ENCODE data around the gene IMPA2. TPM values are rescaled to one million over a fixed set of nuclear protein-coding genes. Genes with fewer than 3 reads are reported as not detected.
"Not testable (repeated sequence)": the region's sequence is repeated elsewhere in the genome, so short reads cannot be mapped to it uniquely, and the experiment has no call there.

IMPA2 gene
- total RNA-seq, 1 donor from 2014 or later = 61.0 TPM

DNA sequence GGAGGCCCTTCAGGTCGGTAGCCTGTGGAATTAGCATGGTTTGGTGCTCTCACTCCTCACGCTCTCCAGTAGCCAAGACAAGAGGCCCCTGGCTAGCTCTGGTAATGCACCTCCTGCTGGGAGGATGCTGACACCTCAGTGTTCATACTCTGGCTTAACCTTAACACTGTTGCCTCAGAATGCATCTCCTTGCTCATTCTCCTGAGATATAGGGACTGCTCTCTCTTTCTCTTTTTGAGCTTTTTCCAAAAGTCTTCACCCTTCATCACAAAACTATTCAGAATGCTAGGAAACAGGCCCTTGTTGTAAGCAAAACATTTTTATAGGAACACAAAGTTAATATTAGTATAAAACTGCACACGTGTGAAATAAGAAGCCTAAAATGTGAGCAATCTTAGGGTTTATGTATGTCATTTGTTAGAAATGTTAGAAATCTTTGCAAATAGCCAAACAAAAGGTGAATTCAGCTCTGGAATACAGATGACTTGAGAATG lies 17.3 kb upstream of the IMPA2 start:
- DNase-seq = no peak

DNA sequence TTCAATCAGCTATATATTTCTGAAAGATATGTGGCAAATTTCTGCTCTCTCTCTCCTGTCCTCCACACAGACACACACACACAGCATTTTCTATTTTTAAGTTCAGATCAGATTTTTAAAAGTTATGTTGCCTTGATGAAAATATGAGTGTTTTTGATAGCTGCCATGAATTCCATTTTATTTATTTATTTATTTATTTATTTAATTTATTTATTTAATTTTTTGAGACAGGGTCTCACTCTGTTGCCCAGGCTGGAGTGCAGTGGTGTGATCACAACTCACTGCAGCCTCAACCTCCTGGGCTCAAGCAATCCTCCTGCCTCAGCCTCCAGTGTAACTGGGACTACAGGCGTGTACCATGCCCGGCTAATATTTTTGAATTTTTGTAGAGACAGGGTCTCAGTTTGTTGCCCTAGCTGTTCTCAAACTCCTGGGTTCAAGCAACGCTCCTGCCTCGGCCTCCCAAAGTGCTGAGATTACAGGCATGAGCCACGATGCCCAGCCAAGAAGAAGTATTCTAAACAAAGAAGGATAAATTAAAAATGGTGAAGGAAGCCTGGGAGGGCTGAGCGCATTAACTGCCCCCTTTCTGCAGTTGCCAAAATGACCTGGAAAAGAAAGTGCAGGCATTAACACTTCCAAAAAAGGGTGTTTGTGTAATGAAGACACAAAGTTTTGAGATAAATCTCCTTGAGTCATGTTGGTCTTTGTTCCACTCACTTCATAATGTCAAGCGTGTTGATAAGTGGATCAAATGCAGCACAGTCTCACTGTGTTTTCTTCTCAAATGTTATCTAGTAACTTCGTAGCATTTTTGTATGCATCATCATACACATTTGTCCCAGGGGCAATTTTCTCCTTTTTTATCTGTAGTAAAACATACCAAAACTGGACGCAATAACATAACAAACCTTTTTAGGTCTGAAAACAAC lies 11.1 kb upstream of the IMPA2 start:
- DNase-seq = no peak

DNA sequence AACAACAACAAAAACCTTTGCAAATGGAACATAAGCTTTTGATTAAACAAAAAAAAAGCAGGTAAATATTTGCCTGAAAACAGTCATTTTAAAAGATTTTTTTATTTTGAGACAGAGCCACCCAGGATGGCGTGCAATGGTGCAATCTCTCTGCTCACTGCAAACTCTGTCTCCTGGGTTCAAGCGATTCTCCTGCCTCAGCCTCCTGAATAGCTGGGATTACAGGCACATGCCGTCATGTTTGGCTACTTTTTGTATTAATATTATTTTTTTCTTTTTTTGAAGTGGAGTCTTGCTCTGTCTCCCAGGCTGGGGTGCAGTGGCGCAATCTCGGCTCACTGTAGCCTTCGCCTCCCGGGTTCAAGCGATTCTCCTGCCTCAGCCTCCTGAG lies 10.5 kb upstream of the IMPA2 start:
- not testable (repeated sequence) for DNase-seq

DNA sequence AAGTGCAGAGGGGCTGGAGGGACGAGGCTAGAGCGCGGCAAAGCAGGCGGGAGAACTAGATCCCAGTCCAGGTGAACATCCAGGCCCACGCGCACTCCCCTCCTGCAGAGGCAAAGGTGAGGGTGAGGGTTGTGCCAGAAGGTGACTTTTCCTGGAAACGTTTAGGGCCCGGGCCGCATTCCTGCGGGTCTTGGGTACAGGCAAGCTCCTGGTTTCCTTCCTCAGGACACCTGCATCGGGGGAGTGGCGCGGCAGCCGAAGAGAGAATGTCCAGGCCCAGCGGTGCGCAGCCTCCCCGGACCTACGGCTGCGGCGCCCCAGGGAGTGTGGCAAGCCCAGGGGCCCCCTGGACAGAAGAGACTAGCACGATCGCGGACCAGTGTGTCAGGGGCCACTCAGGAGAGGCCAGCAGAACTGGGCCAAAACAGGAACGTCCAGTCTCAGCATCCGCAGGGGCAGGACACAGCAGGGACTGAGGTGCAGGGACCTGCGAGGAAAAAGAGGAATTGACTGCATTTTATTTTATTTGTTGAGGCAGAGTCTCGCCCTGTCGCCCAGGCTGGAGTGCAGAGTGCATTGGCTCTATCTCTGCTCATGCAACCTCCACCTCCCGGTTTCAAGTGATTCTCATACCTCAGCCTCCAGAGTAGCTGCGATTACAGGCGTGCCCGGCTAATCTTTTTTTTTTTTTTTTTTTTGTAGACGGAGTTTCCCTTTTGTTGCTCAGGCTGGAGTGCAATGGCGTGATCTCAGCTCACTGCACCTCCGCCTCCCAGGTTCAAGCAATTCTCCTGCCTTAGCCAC lies 8.7 kb upstream of the IMPA2 start:
- no peak for DNase-seq

DNA sequence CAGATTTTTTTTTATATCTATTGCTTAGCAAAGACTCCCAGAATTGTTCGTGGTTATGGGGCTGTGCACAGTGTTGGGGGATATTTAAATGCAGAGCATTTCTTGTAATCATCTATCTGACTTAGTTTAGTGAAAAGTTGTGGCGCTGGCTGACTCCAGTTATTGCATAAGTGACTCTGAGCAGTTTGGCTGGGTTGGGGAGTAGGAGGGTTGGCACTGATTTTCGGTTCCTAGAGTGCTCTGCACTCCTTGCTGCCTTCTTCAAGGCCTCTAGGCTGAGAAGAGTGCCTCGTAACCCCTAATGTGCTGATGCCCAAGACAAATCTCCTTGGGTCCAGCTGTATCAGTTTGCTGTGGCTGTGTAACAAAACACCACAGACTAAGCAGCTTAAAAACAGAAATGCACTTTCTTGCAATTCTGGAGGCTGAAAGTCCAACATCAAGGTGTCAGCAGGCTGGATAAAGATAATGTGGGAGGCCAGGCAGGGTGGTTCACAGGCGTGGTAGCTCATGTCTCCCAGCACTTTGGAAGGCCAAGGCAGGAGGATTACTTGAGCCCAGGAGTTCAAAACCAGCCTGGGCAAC lies 6.5 kb upstream of the IMPA2 start:
- no peak for DNase-seq

DNA sequence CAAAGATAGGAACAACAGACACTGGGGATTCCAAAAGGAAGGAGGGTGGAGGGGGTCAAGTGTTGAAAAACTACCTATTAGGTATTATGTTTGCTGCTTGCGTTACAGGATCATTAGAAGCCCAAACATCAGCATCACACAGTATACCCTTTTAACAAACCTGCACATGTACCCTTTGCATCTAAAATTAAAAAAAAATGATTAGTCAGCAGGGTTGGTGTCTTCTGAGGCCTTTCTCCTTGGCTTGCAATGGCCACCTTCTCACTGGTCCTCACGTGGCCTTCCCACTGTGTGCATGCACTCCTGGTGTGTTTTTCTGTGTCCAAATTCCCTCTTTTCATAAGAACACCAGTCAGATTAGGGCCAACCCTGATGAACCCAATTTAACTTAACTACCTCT lies 5.6 kb upstream of the IMPA2 start:
- DNase-seq = no peak

DNA sequence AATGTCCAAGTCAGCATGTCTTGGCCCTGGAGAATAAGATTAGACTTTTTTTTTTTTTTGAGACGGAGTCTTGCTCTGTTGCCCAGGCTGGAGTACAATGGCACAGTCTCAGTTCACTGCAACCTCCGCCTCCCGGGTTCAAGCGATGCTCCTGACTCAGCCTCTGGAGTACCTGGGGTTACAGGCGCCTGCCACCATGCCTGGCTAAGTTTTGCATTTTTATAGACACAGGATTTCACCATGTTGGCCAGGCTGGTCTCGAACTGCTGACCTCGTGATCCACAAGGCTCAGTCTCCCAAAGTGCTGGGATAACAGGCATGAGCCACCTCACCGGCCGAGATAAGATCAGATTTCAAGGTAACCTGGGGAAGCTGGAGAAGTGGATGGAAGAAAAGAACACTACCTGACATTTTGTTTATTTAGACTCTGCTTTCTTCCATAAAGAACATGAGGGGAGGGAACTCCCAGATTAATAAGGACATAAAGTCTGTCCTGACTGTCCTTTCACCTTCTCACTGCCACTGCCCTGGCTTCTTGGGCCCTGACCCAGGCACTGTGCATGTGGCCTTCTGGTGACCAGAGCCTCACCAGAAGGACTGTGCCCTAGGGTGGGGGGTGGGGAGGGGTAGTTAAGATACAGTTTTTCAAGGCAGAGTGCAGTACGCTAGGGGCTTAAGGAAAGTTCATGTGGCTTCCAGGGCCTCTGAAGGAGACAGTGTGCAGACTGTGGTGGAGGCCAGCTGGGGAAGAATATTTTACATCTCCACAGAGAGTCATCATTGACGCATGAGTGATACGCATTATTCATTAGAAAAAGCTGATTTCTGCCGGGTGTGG lies 4.8 kb upstream of the IMPA2 start:
- peak; percentile 91 for DNase-seq

DNA sequence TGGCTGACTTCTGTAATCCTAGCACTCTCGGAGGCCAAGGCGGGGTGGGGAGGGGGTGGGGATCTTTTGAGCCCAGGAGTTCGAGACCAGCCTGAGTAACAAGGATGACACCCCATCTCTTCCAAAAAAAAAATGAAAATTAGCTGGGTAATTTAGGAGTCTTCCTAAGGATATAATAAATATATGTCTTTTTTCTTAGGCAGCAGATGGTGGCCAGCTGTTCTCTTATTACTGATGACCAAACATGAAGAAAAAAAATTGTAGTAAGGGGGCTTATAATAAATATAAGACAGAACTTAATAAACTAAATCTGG lies 4.2 kb upstream of the IMPA2 start:
- DNase-seq = no peak

DNA sequence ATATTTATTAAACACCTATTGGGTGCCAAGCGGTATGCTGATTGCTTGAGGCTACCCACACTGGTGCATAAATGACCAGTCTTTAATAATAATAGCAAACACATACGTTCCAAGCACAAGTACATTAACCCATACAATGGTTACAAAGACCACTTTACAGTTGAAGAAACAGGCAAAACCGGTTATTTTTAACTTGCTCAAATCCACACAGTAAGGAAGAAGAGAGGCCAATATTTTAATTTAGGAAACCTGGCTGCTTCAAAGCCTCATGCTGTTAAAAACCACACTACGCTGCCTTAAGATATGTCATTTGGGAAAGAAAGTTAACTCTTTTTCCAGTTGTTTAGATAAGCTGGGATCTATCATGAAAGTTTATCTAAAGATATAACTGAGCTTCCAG lies 2.4 kb upstream of the IMPA2 start:
- no peak for DNase-seq

DNA sequence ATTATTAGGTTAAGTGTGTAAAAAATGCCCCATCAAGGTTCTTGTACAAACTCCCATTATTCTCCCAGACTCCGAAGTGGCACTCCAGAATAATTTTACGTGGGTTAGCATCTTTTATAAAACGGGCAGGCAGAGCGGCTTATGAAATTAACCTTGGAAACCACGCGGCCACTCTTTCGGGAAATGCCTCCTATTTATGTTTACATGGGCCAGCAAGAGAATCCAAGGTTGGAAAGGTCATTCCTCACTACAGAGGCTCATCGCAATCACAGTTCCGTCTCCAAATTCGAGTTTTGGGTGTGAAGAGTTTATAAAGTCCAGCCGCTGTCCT lies 1.2 kb upstream of the IMPA2 start:
- DNase-seq = no peak

DNA sequence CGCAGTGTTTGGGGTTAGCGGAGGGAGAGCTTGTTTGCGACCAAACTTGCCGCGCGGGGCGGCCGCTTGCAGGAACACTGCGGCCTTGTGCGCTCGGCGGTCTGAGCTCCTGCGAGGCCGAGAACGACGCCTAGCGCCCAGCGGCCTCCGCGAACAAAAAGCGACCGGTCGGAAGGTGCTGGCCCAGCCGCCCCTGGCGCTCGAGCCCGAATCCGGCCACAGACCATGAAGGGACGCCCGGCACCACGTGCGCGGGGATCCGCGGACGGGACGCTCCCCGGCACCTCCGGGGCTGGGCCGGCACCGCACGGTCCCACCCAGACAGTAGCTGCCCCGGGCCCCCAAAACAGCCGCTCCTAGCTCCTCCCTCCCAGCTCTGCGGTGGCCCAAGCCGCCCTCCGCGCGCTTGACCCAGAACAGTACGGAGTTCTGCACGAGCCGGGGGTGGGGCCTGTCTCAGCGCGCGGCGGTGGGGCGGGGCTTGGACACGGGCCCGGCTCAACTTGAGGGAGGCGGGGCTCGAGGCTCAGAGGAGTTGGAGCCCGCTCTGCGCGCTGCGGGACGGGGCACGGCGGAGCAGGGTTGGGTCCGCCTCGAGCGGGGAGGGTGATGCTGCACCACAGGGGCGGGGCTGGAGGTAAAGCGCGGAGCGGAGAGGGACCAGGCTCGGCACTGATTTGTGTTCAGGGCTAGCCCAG lies 664 bp upstream of the IMPA2 start:
- peak; percentile 98 for DNase-seq

DNA sequence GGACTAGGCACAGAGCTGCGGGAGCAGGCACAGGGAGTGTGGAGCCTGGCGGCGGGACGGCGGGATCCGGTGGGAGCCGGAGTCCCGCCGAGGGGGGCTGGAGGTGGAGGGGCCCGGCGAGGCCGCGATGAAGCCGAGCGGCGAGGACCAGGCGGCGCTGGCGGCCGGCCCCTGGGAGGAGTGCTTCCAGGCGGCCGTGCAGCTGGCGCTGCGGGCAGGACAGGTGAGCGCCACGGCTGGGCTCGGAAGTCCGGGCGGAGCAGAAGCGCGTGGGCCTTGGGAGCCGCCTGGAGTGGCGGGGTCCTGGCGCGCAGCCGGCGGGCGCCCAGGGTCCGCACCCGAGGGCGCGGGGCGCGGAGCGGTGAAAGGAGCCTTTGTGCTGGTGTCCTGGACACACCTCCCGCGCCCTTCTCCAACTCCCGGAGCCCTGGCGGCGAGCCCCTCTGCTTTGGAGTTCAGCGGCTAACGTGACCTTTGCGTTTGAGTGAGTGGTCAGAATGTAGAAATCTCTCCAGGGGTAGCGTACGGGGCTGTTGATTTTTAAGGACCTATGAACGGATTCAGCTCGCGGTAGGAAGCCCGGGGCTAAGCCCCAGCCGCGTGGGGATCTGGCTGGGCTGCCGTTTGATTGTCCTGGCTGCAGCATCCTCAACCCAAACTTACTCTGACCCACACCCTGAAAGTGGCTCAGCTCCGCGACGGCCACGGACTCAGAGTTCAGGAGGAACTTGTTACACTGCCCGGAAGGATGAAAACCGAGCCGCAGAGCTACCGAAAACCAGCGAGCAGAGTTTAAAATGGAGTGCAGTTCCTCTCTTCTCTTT lies 448 bp downstream of the IMPA2 start:
- DNase-seq = no peak

DNA sequence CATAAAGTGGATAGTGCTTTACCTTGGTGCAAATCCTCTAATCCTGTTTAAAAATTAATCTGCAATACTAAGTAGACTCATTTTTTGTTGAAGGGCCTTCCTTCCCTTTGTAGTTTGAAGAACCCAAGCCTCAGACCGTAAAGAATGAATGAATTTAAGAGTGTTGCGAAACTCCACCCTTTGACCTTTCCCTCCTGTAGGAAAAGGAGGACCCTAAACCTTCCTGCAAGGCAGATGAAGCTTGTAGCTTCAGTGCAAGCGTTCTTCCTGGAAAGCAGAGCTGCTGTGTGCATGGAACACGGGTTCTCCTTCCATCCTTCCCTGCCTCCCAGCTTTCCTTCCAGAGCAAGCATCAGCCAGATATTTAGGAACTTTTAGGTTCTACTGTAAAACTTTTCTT lies 1.7 kb downstream of the IMPA2 start:
- no peak for DNase-seq

DNA sequence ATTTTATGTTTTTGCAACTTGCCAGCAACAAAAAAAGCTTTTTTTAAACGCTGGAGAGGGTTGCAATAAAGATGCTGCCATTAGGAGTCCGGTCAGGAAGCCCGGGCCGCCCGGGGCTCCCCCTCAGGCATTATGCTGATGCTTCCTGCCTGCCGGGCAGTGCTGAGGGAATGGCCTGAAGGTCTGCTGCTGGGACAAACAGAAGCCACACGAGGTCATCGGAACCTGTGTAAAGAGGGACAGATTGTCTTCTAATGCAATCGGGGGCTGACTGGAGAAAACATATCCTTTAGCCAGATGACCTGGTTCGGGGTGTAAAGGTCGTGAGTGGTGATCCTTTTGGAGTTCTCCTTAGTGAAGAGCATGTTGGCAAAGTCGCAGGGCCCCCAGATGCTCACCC lies 2.3 kb downstream of the IMPA2 start:
- no peak for DNase-seq

DNA sequence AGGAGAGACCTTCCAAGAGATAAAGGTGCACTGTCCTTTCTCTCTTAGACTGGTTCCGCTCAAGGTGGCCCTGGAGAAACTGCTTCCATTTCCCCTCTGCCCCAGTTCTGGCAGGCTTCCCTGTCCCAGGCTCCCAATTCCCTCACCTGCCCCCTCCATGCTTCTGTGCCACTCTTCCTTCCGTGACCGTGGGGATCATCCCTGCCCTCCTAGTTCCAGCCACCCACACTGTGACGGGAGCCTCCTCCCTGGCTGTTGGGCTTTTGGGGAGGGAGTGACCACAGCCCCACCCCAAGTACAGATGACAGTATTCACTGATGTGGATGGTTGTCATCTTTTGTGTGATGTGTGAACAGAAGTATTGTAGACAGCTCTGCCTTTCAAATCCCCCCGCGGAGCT lies 2.8 kb downstream of the IMPA2 start:
- no peak for DNase-seq

DNA sequence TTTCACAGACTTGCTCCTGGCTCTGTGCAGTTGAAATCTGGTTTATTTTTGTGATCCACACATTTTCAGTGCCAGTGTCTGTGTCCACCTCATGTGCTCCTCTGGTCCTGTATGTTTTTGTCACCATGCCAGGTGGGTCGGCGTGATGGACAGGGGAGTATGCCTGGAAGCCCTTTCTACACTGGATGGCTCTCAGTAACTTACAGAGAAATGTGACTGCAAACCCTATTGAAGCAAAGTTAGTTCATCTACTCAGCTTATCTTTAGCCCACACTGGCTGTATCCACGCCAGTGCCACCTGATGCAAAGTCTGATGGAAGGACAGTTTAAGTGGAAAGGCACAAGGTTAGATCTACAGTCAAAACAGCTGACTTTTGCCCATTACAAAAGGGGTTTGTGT lies 4.3 kb downstream of the IMPA2 start:
- no peak for DNase-seq

DNA sequence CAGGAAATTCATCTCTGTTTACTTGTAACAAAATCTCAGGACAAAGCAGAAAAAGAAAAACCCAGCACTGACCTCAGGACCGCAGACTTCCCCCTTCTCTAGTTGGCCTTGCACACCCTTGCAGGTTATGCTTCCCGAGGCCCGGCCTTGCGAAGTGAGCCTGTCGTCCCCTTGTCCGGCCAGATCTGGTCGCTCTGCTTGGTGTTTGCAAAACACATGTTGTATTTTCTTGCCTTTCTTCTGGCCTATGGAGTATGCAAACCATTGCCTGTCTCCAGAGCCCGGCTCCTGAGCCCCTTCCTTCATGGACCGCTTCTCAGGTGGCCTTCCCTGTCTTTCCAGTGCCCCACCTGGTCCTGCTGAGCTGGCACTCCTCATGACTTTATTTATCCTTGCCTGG lies 4.8 kb downstream of the IMPA2 start:
- no peak for DNase-seq

DNA sequence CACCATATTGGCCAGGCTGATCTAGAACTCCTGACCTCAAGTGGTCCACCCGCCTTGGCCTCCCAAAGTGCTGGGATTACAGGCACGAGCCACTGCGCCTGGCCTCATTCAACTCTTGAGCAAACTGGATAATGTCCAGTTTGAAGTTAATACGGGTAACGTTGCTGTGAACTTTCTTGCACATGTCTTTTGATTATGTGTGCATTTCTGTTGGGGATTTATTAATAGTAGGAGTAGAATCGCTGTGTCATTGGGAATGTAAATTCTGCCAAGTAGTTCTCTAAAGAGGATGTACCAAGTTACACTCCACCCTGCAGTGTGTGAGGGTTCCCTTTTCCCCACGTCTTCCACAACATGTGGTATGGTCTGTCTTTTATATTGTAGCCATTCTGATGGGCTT lies 6.2 kb downstream of the IMPA2 start:
- DNase-seq = no peak

DNA sequence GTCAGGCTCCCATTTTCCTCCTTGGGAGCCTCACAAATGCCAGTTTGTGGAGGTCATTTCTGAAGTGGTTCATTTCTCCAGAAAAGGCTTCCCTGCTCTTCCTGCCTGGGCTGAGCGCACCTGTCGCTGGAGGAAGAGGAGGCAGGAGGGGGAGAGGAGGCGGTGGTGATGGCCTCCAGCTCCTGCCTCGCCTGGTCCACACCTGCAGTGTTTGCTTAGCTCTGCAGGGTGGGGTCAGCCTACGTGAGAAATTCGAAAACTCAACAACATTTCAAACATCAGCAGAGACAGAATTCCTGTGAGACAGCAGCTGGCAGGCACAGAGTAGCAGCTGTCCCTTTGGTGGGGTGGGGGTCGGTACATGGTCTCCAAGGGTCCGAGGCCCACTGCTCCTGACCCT lies 7.9 kb downstream of the IMPA2 start:
- no peak for DNase-seq

DNA sequence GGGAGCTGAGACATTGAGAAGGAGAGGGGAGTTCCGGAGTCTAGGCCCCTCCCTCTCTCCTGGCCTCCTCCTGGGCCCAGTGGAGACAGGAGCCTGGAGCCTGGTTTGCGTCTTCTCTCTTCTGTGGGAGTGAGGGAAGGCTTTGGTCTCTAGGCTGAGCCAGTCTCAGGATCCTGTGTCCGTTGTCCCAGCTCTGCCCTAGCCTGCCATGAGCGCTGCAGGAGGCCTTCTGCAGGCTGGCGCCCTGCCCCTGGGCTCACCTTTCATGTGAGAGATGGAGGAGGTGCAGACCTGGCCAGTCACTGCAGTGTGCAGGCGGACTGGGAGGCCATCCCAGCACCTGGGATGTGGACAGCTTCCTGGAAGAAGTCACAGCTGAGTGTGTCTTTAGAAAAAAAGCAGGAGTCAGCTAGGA lies 8.7 kb downstream of the IMPA2 start:
- DNase-seq = no peak

DNA sequence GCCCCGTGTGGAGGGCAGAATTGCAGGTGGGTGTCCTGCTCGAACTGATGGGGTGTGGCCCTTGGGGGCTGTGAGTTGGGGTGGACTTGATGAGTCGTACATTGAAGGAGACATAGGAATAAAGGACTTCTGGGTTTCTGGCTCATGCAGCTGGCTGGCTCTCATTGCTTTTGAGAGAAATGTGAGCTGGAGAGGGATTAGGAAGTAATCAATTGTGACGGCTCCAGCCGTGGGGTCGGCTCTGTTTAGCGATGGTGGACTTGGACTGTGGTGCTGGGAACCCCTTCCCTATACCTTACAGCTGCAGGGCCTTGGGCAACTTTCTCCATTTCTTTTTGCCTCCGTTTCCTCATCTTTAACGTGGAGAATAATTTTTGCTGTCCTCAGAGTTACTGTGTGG lies 9.2 kb downstream of the IMPA2 start:
- no peak for DNase-seq
